Measurements from ENCODE around the gene GNA15.

DNA sequence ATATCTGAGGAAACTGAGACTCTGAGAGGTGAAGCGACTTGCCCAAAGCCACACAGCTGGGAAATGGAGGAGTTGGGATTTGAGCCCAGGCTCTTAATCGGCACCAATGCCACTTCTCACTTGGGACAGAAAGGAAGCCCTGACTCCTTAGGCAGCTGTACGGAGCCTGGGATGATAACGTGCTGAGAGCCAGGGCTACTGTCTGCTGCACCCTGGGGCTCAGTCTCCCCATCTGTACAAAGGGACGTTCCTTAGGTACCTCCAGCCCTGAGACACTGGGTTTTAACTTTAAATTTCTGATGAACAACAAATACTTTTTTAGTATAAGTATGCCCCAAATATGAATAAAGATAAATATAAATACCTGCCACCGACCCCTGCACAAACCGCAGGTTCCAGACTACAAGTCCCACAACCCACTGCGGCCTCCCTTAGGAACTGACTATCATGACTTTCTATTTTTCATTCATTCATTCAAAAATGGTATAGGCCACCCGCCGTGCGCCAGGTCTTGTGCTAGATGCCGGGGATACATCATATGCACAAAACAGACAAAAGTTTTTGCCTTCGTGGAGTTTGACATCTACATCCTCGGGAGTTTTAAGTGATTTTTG, 49.1 kb downstream of the GNA15 start:
- TF ChIP-seq, protein P1, sequence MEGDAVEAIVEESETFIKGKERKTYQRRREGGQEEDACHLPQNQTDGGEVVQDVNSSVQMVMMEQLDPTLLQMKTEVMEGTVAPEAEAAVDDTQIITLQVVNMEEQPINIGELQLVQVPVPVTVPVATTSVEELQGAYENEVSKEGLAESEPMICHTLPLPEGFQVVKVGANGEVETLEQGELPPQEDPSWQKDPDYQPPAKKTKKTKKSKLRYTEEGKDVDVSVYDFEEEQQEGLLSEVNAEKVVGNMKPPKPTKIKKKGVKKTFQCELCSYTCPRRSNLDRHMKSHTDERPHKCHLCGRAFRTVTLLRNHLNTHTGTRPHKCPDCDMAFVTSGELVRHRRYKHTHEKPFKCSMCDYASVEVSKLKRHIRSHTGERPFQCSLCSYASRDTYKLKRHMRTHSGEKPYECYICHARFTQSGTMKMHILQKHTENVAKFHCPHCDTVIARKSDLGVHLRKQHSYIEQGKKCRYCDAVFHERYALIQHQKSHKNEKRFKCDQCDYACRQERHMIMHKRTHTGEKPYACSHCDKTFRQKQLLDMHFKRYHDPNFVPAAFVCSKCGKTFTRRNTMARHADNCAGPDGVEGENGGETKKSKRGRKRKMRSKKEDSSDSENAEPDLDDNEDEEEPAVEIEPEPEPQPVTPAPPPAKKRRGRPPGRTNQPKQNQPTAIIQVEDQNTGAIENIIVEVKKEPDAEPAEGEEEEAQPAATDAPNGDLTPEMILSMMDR (IDR thresholded peaks at IDR 0.05) = no peak
- no peak for TF ChIP-seq POLR2A (IDR thresholded peaks at IDR 0.05)

Data from breast epithelium (tissue), 3 donors.